ENCODE results near the gene GON4L. TPM values are rescaled to one million over a fixed set of nuclear protein-coding genes. Genes with fewer than 3 reads are reported as not detected.
"Not testable (repeated sequence)": the region's sequence is repeated elsewhere in the genome, so short reads cannot be mapped to it uniquely, and the experiment has no call there.

Gene GON4L
- total RNA-seq, 2 donors from 2014 or later: 14.9 to 22.4 TPM

GRCh38 chr1:155761736-155762405 is 95.1 kb downstream of the GON4L start:
- H3K4me1 ChIP-seq: no peaks in the 10 kb centered on the region
- H3K9me3 ChIP-seq: no peaks in the 10 kb centered on the region
- H3K27ac ChIP-seq: no peak overlapping the region
- H3K4me3 ChIP-seq: no peak overlapping the region
- no peaks in the 10 kb centered on the region for H3K27me3 ChIP-seq
- H3K36me3 ChIP-seq: peaks cover 82% of the 10 kb centered on the region
- TF ChIP-seq CTCF (IDR thresholded peaks at IDR 0.05): no peak
- DNase-seq (ENCODE audit: low spot score): no peak

- TF ChIP-seq CTCF (IDR thresholded peaks at IDR 0.05): no peak
- peaks cover 80% of the 10 kb centered on the region for H3K36me3 ChIP-seq
- DNase-seq (ENCODE audit: low spot score): no peak
- no peaks in the 10 kb centered on the region for H3K9me3 ChIP-seq
- no peak overlapping the region for H3K27ac ChIP-seq
- no peaks in the 10 kb centered on the region for H3K4me1 ChIP-seq
- no peak overlapping the region for H3K4me3 ChIP-seq
- H3K27me3 ChIP-seq: no peaks in the 10 kb centered on the region
These were observed 96.1 kb downstream of the GON4L start for GRCh38 chr1:155760751-155761475.

- no peak for TF ChIP-seq CTCF (IDR thresholded peaks at IDR 0.05)
- H3K9me3 ChIP-seq: no peaks in the 10 kb centered on the region
- no peak for DNase-seq (ENCODE audit: low spot score)
- H3K4me1 ChIP-seq: no peaks in the 10 kb centered on the region
- H3K36me3 ChIP-seq: peaks cover 78% of the 10 kb centered on the region
- H3K27me3 ChIP-seq: no peaks in the 10 kb centered on the region
- H3K27ac ChIP-seq: no peak overlapping the region
- no peak overlapping the region for H3K4me3 ChIP-seq
These were observed 96.9 kb downstream of the GON4L start for GRCh38 chr1:155759966-155760630.

GRCh38 chr1:155759017-155759416 is 98.0 kb downstream of the GON4L start:
- peaks cover 80% of the 10 kb centered on the region for H3K36me3 ChIP-seq
- DNase-seq (ENCODE audit: low spot score); H3K4me1 ChIP-seq; H3K27me3 ChIP-seq; H3K4me3 ChIP-seq; H3K27ac ChIP-seq; H3K9me3 ChIP-seq: not testable (repeated sequence)

- H3K4me1 ChIP-seq; DNase-seq (ENCODE audit: low spot score); H3K9me3 ChIP-seq; H3K27me3 ChIP-seq; H3K4me3 ChIP-seq: not testable (repeated sequence)
- Histone ChIP-seq H3K27ac (peak overlapping the region in 1 of 2 donors; percentile 3), H3K36me3 (peaks cover 26% of the 10 kb centered on the region)
These were observed 108.9 kb downstream of the GON4L start for GRCh38 chr1:155748141-155748540.

GRCh38 chr1:155747586-155747985 is 109.4 kb downstream of the GON4L start:
- H3K4me3 ChIP-seq: not testable (repeated sequence)
- peaks cover 20% of the 10 kb centered on the region for H3K36me3 ChIP-seq
- H3K27ac ChIP-seq: peak overlapping the region in 1 of 2 donors; percentile 3

GRCh38 chr1:155745284-155746228 is 111.5 kb downstream of the GON4L start:
- H3K27me3 ChIP-seq, H3K4me1 ChIP-seq, H3K9me3 ChIP-seq: not testable (repeated sequence)
- DNase-seq (ENCODE audit: low spot score): peak; percentile 97
- Histone ChIP-seq H3K27ac (peak overlapping the region; percentile 53 to 70), H3K36me3 (peaks cover 13% of the 10 kb centered on the region), H3K4me3 (peak overlapping the region; percentile 40 to 65)

More at GRCh38 chr1:155747586-155747985, 109.4 kb downstream of the GON4L start:
- not testable (repeated sequence) for DNase-seq (ENCODE audit: low spot score); H3K4me1 ChIP-seq; H3K27me3 ChIP-seq; H3K9me3 ChIP-seq
